NCI-H1048 (cell line): ENCODE data around the gene STK10.
"Not testable (repeated sequence)": the region's sequence is repeated elsewhere in the genome, so short reads cannot be mapped to it uniquely, and the experiment has no call there.

Experiments
- DNase-seq: peaks from one replicate; lab custom pipeline; 2025; lab: John Stamatoyannopoulos, UW

The STK10 gene

GRCh38 chr5:172165465-172165864, 22.6 kb downstream of the STK10 start:
- DNase-seq, result no peak

GRCh38 chr5:172164769-172165212, 23.2 kb downstream of the STK10 start:
- no peak for DNase-seq

DNA sequence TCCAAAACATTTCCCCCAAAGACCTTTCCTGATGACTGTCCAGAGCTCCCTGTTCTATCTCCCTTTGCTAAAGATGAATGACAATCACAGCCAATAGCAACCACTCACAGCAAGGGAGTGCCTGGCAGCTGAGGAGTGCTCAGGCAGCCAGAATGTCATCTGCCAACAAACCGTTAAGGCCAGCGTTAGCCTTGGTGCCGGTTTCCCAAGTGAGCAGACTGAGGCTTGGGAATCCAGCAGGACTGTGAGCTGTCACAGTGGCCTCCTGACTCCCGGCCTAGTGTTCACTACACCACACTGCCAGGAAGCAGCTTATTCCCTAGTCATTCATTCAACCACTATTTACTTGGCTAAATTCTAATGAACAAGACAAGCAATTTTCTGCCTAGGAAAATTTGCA, 24.7 kb downstream of the STK10 start:
- DNase-seq, result no peak

- DNase-seq, result no peak
Observed at GRCh38 chr5:172162987-172163343, 25.1 kb downstream of the STK10 start.

DNA sequence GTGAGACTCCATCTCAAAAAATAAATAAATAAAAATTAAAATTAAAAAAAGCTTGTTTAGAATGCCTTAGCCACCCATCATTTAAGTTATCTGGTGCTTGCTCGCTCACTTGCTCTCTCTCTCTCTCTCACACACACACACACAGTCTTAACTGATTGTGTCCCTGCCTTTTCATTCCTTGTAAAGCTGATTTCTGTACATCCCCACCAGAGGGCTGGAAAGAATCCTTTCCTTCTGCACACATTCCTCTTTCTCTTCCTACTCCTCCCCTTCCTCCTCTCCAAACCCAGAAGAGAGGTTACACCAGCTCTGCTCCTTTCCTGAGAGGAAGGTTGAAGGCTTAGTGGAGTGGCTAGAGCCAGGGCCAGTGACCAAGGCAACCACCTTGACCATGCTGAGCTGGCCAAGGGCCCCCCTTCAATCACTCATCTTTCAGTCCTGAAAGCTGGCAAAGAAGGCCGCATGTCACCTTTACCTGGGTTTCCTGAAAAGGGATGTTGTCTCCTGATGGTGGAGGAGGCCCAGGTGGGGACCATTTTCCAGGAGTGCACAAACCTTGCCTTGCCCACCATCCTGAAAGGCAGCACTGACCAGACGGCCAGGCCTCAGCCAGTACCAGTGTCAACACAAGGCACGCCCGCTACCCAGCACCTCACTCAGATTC, 25.6 kb downstream of the STK10 start:
- DNase-seq, result no peak

- DNase-seq, result no peak
Observed at GRCh38 chr5:172160506-172160905, 27.5 kb downstream of the STK10 start.

GRCh38 chr5:172159016-172159415, 29.0 kb downstream of the STK10 start:
- DNase-seq, result no peak

- DNase-seq, result no peak
Observed at GRCh38 chr5:172156541-172156994, 31.5 kb downstream of the STK10 start.

DNA sequence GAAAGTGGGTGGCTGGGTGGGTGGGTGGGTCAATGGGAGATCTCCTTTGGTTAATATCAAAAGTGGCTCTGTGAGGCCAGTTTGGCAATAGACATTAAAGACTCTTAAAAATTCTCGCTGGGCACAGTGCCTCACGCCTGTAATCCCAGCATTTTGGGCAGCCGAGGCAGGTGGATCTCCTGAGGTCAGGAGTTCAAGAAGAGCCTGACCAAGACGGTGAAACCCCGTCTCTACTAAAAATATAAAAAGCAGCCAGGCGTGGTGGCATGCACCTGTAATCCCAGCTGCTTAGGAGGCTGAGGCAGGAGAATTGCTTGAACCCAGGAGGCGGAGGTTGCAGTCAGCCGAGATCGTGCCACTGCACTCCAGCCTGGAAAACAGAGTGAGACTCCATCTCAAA, 32.9 kb downstream of the STK10 start:
- DNase-seq, result not testable (repeated sequence)

- DNase-seq, result no peak
Observed at GRCh38 chr5:172153695-172154094, 34.3 kb downstream of the STK10 start.

DNA sequence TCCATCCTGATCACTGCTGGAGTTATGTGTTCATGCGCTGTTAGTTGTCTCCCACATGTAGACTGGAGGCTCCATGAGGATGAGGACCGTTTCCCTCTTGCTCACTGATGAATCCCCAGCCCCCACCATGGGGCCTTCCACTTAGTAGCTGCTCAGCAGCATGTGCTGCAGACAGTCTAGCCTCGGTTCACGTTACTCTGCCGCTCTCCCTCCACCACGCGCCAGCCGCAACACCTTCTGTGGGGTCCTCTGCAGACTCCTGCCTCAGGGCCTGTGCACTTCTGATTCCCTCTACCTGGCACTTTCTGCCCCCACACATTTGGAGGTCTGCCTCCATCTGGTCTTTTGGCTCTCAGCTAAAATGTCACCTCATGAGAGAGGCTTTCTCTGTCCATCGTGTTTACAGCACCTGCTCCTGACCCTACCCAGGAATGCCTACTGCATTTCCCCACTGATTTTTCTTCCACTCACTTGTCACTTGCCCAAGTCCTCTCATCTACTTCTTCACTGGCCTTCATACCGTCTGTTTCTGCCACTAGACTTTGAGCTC, 36.3 kb downstream of the STK10 start:
- no peak for DNase-seq

GRCh38 chr5:172150514-172151425, 37.3 kb downstream of the STK10 start:
- DNase-seq, result no peak

GRCh38 chr5:172149481-172149880, 38.5 kb downstream of the STK10 start:
- DNase-seq, result not testable (repeated sequence)

DNA sequence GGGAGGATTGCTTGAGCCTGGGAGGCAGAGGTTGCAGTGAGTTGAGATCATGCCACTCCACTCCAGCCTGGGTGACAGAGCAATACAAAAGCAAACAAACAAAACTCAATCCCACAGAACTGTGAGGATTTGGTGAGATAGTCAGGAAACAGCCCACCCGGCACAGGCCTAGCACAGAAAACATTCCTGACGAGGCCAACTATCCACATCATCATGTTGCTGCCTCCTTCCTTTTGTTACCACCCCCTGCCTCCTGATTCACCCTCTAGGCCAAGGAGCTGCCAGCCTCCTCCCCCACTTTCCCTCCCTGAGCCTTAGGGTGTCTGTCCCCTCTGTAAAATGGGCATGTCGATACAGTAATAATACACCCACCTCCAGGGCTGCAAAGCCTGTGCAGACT, 39.0 kb downstream of the STK10 start:
- DNase-seq, result no peak

DNA sequence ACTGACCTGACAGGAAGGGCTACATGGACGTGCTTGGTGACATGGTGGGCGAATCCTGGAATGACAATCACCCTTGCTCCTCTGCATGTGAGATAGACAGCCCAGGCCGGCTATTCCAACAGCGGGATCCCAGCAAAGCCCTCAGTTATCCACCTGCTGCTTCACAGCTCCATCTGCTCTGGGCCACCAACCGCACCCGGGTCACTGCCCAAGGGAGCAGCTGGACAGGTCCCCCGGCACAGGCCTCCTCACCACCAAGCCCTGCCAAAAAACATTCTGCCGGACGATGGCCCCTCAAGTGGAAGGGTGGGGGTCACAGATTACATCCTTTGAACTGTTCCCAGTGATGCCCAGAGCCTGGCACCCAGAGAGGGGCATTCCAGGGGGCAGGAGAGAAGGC, 39.6 kb downstream of the STK10 start:
- no peak for DNase-seq

DNA sequence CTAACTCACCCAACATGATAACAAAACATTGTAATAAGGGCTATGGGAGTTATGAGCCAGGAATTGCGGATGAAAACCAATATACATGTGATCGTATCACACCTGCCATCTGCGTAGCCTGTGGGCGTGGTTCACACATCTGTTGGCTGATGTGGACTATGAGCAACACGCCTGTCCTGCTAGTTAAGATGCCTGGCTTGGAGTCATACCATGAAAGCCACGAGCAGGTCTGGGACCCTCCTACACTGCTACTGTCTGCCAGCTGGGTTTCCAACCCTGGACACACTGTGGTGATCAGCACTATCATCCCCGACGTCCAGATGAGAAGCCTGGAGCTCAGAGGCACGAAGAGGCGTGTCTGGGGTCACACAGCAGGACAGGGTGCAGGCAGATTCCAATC, 40.2 kb downstream of the STK10 start:
- no peak for DNase-seq

GRCh38 chr5:172146748-172147092, 41.3 kb downstream of the STK10 start:
- DNase-seq, result no peak

GRCh38 chr5:172145870-172146747, 41.9 kb downstream of the STK10 start:
- no peak for DNase-seq

GRCh38 chr5:172144931-172145869, 42.8 kb downstream of the STK10 start:
- DNase-seq, result no peak

DNA sequence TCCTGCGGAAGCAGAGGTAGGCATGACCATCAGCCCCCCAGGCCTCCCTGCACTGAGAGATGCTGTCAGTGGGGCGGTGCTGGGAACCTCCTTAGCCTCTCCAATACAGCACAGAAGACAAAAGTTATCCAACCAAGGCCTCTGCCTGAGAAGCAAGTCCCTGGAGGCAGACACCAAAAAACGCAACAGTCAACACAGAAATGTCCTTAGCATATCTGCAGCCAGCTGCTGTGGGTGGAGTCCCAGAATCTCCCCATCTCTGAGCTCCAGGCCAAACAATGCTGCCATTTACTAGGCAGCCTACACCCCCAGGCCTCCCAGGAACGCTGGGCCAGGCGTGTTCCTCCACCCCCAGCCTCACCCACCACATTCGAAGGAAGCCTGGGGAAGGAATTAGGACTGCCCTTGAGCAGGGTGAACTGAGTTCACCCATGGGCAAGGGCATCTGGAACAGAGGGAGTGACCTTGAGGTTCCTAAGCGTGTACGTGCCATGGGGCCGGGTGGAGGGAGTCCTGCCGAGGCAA, 43.7 kb downstream of the STK10 start:
- no peak for DNase-seq

- no peak for DNase-seq
Observed at GRCh38 chr5:172143875-172144274, 44.1 kb downstream of the STK10 start.
